Measurements from ENCODE around the gene GATB.

The GATB gene

GRCh38 chr4:151785484-151786157 is 24.8 kb upstream of the GATB start:
- TF ChIP-seq, protein P1, sequence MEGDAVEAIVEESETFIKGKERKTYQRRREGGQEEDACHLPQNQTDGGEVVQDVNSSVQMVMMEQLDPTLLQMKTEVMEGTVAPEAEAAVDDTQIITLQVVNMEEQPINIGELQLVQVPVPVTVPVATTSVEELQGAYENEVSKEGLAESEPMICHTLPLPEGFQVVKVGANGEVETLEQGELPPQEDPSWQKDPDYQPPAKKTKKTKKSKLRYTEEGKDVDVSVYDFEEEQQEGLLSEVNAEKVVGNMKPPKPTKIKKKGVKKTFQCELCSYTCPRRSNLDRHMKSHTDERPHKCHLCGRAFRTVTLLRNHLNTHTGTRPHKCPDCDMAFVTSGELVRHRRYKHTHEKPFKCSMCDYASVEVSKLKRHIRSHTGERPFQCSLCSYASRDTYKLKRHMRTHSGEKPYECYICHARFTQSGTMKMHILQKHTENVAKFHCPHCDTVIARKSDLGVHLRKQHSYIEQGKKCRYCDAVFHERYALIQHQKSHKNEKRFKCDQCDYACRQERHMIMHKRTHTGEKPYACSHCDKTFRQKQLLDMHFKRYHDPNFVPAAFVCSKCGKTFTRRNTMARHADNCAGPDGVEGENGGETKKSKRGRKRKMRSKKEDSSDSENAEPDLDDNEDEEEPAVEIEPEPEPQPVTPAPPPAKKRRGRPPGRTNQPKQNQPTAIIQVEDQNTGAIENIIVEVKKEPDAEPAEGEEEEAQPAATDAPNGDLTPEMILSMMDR (IDR thresholded peaks at IDR 0.05; ENCODE audit: extremely low read depth, missing control alignments): no peak
- no peak for DNase-seq (ENCODE audit: low spot score)

DNA sequence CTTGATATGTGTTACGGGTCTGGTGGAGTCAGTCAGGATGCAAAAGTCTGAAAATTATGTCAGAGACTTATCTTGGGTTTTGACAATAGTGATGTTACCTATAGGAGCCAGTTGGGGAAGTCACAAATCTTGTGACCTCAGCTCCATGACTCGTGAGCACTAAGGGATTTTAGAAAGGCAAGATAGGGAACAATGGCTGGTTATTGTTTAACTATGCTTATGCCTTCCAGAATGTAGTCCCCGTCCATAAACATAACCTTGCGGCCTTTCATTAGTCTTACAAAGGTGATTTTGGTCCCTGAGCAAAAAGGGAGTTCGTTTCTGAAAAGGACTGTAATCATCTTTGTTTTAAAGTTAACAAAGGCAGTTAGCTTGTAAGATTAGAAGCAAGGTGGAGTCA is 23.9 kb upstream of the GATB start:
- DNase-seq (ENCODE audit: low spot score): no peak
- TF ChIP-seq, protein P1 (IDR thresholded peaks at IDR 0.05; ENCODE audit: extremely low read depth, missing control alignments): no peak

DNA sequence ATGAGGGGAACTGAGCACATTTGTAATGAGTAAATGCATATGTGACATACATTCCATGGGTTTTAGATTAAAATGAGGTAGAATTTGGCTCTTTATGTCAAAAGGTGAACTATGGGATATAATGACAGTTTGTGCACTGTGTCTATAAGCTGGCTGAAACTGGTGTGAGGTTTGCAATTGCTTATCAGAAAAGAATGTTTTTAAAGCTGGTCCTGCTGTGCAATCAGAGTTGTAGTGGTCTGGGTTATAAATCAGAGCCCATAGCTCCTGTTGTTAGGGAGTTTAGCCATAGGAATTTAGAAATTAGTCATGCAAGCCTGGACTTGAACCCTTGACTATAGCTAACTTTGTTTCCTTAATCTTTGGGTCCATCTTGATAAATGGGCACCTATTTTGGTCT is 23.1 kb upstream of the GATB start:
- TF ChIP-seq, protein P1 (IDR thresholded peaks at IDR 0.05; ENCODE audit: extremely low read depth, missing control alignments): no peak
- DNase-seq (ENCODE audit: low spot score): no peak

- DNase-seq (ENCODE audit: low spot score): no peak
- TF ChIP-seq, protein P1 (IDR thresholded peaks at IDR 0.05; ENCODE audit: extremely low read depth, missing control alignments): no peak
Observed at GRCh38 chr4:151782296-151782695, 21.5 kb upstream of the GATB start.

- TF ChIP-seq, protein P1 (IDR thresholded peaks at IDR 0.05; ENCODE audit: extremely low read depth, missing control alignments): no peak
- DNase-seq (ENCODE audit: low spot score): no peak
Observed at GRCh38 chr4:151781026-151781425, 20.2 kb upstream of the GATB start.

- TF ChIP-seq, protein P1 (IDR thresholded peaks at IDR 0.05; ENCODE audit: extremely low read depth, missing control alignments): no peak
- no peak for DNase-seq (ENCODE audit: low spot score)
Observed at GRCh38 chr4:151777471-151777870, 16.7 kb upstream of the GATB start.

DNA sequence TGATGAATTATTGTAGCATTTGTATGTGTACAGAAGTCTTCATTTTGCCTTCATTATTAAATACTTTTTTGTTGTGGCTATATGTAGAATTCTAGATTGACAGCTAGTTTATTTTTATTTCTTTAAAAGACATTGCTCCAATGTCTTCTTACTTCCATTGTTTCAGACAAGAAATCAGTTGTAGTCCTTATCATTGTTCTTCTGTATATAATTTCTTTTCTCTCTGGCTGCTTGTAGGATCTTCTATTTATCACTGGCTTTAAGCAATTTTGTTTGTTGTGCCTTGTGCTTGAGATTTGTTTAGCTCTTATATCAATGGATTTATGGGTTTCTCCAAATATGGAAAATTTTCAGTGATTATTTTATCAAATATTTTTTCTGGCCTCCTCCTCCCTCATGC is 13.5 kb upstream of the GATB start:
- no peak for DNase-seq (ENCODE audit: low spot score)
- TF ChIP-seq, protein P1 (IDR thresholded peaks at IDR 0.05; ENCODE audit: extremely low read depth, missing control alignments): no peak
